Measurements from ENCODE around the gene TOLLIP. TPM values are rescaled to one million over a fixed set of nuclear protein-coding genes. Genes with fewer than 3 reads are reported as not detected.

The TOLLIP gene
- total and polyA plus RNA-seq, 5 donors = 32.6 to 53.6 (median 45.1) TPM

GRCh38 chr11:1293619-1294015 is 15.8 kb downstream of the TOLLIP start:
- intact Hi-C loops (cut with DNase I) = no loop called here
- peak; percentile 7 to 15 for ATAC-seq
- 84% methylated on average over 13 of the region's 13 CpGs for WGBS

GRCh38 chr11:1292644-1293618 is 16.5 kb downstream of the TOLLIP start:
- H3K4me1 ChIP-seq (ENCODE audit: control insufficient read depth, insufficient read depth, low read length) = peaks cover under 1% of the 10 kb centered on the region
- no peak overlapping the region for H3K27ac ChIP-seq (ENCODE audit: low read length)
- 79% methylated on average over 43 of the region's 43 CpGs for WGBS
- no peaks in the 10 kb centered on the region for H3K9me3 ChIP-seq (ENCODE audit: control insufficient read depth, low read length)
- H3K4me3 ChIP-seq (ENCODE audit: low read length) = no peak overlapping the region
- peak in 2 of 3 donors; percentile 32 to 38 for DNase-seq
- ATAC-seq = no peak
- H3K27me3 ChIP-seq (ENCODE audit: control insufficient read depth, insufficient read depth) = no peaks in the 10 kb centered on the region
- intact Hi-C loops (cut with DNase I) = no loop called here

More at GRCh38 chr11:1293619-1294015, 15.8 kb downstream of the TOLLIP start:
- no peaks in the 10 kb centered on the region for H3K27me3 ChIP-seq (ENCODE audit: control insufficient read depth, insufficient read depth)
- no peaks in the 10 kb centered on the region for H3K9me3 ChIP-seq (ENCODE audit: control insufficient read depth, low read length)
- H3K27ac ChIP-seq (ENCODE audit: low read length) = no peak overlapping the region
- peaks cover 3% of the 10 kb centered on the region for H3K4me1 ChIP-seq (ENCODE audit: control insufficient read depth, insufficient read depth, low read length)
- DNase-seq = peak in 2 of 3 donors; percentile 43 to 55
- H3K4me3 ChIP-seq (ENCODE audit: low read length) = no peak overlapping the region

GRCh38 chr11:1292018-1292643 is 17.3 kb downstream of the TOLLIP start:
- DNase-seq (peak in 1 of 3 donors; percentile 9), ATAC-seq (no peak)
- H3K4me3 ChIP-seq (ENCODE audit: low read length) = no peak overlapping the region
- WGBS = 90% methylated on average over 10 of the region's 10 CpGs
- no peaks in the 10 kb centered on the region for H3K9me3 ChIP-seq (ENCODE audit: control insufficient read depth, low read length)
- H3K4me1 ChIP-seq (ENCODE audit: control insufficient read depth, insufficient read depth, low read length) = no peaks in the 10 kb centered on the region
- intact Hi-C loops (cut with DNase I) = no loop called here
- H3K27me3 ChIP-seq (ENCODE audit: control insufficient read depth, insufficient read depth) = no peaks in the 10 kb centered on the region
- H3K27ac ChIP-seq (ENCODE audit: low read length) = no peak overlapping the region

DNA sequence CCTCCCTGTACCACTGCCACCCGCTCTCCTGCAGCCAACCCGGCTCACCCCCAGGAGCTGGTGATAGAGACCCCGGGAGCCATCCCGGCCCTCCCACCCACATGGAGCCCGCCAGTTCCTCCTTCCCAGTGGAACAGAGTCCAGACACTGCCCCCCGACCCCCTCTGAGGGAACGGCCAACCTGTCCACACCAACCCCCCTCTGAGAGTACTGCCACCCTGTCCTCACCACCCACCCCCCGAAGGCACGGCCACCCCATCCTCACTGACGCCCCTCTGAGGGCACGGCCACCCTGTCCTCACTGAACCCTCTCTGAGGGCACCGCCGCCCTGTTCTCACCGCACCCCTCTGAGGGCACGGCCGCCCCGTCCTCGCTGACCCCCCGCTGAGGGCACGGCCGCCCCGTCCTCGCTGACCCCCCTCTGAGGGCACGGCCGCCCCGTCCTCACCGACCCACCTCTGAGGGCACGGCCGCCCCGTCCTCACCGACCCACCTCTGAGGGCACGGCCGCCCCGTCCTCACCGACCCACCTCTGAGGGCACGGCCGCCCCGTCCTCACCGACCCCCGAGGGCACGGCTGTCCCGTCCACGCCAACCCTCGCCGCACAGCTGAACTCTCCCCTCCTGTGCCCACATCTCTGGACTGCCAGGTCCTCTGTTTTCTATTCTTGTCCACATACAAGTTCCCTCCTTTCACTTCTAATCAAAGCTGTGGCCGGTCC is 18.0 kb downstream of the TOLLIP start:
- no peak overlapping the region for H3K4me3 ChIP-seq (ENCODE audit: low read length)
- intact Hi-C loops (cut with DNase I) = no loop called here
- DNase-seq = peak in 2 of 3 donors; percentile 25 to 54
- WGBS = 94% methylated on average over 46 of the region's 46 CpGs
- no peak for ATAC-seq
- no peaks in the 10 kb centered on the region for H3K4me1 ChIP-seq (ENCODE audit: control insufficient read depth, insufficient read depth, low read length)
- H3K27ac ChIP-seq (ENCODE audit: low read length) = no peak overlapping the region
- H3K27me3 ChIP-seq (ENCODE audit: control insufficient read depth, insufficient read depth) = no peaks in the 10 kb centered on the region
- H3K9me3 ChIP-seq (ENCODE audit: control insufficient read depth, low read length) = no peaks in the 10 kb centered on the region

- DNase-seq = peak in 2 of 3 donors; percentile 36 to 37
- ATAC-seq = no peak
- WGBS = 93% methylated on average over 43 of the region's 43 CpGs
- no peak overlapping the region for H3K4me3 ChIP-seq (ENCODE audit: low read length)
- intact Hi-C loops (cut with DNase I) = no loop called here
- H3K27ac ChIP-seq (ENCODE audit: low read length) = no peak overlapping the region
- H3K27me3 ChIP-seq (ENCODE audit: control insufficient read depth, insufficient read depth) = no peaks in the 10 kb centered on the region
- H3K9me3 ChIP-seq (ENCODE audit: control insufficient read depth, low read length) = no peaks in the 10 kb centered on the region
- H3K4me1 ChIP-seq (ENCODE audit: control insufficient read depth, insufficient read depth, low read length) = no peaks in the 10 kb centered on the region
Observed at GRCh38 chr11:1290052-1291040, 19.1 kb downstream of the TOLLIP start.

- H3K27ac ChIP-seq (ENCODE audit: low read length) = no peak overlapping the region
- ATAC-seq (no peak), DNase-seq (peak in 2 of 3 donors; percentile 39 to 54)
- H3K9me3 ChIP-seq (ENCODE audit: control insufficient read depth, low read length) = no peaks in the 10 kb centered on the region
- H3K4me1 ChIP-seq (ENCODE audit: control insufficient read depth, insufficient read depth, low read length) = no peaks in the 10 kb centered on the region
- H3K27me3 ChIP-seq (ENCODE audit: control insufficient read depth, insufficient read depth) = no peaks in the 10 kb centered on the region
- 96% methylated on average over 33 of the region's 33 CpGs for WGBS
- no peak overlapping the region for H3K4me3 ChIP-seq (ENCODE audit: low read length)
- intact Hi-C loops (cut with DNase I) = loop anchor here in 1 of 4 donors (10.0 kb wide), 1 partner anchor 865 kb away; no protein-coding TSS in a partner anchor
Observed at GRCh38 chr11:1289211-1289935, 20.1 kb downstream of the TOLLIP start.

DNA sequence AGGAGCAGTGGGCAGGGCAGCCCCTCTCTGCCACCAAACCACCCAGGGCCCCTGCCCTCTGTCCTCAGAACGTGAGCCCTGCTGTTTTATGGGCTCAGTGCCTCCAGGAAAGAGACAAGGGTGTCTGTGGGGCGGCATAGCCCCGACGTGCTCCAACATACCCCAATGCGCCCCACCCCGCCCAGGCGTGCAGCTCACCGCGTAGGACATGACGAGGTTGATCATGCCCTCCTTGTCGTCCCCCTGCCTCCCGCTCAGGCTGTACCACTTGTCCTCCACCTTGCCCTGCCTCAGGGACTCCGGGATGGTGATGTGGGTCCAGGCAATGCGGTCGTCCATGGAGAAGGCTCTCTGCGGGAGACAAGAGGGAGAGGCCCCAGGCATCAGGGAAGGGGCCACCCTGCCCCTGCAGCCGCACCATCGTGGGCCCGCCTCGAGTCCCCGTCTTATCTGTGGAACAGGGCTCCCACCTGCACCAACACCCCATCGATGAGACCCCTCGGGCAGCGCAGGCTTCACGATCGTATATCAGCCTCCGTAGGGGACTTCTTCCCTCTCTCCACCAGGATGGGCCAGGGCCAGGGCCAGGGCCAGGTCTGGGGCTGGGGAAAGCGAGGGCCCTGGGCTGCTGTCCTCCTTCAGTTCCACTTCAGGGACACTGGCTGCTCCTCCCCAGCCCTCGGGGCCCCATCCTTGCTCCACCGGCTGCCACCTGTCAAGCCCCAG is 20.8 kb downstream of the TOLLIP start:
- 95% methylated on average over 30 of the region's 30 CpGs for WGBS
- peak in 2 of 3 donors; percentile 44 to 50 for DNase-seq
- ATAC-seq = no peak

DNA sequence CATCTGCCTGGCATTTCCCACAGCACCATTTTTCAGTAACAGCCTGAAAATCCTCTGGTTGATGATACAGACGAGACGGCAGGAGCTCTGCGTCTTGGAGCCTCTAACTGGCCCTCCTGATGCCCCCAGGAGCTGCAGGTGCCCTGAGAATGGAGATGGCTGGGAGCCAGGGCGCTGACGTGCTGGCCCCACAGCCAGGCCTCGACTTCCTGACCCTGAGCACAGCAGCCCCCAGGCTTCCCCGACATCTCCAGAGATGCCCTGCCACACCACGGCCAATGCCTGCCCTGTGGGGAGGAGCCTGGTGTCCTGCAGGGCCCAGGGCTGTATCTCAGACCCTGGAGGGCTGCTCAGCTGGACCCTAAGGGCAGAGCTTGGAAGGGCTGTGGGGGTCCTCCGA is 21.5 kb downstream of the TOLLIP start:
- Histone ChIP-seq H3K9me3 (ENCODE audit: control insufficient read depth, low read length) (no peaks in the 10 kb centered on the region), H3K4me1 (ENCODE audit: control insufficient read depth, insufficient read depth, low read length) (no peaks in the 10 kb centered on the region), H3K27me3 (ENCODE audit: control insufficient read depth, insufficient read depth) (no peaks in the 10 kb centered on the region), H3K27ac (ENCODE audit: low read length) (no peak overlapping the region), H3K4me3 (ENCODE audit: low read length) (no peak overlapping the region)
- DNase-seq (peak in 2 of 3 donors; percentile 22 to 41), ATAC-seq (no peak)
- intact Hi-C loops (cut with DNase I) = loop anchor here in 1 of 4 donors (10.0 kb wide), 1 partner anchor 863 kb away; no protein-coding TSS in a partner anchor
- WGBS = 94% methylated on average over 9 of the region's 9 CpGs

More for the DNA sequence above, 20.8 kb downstream of the TOLLIP start:
- Histone ChIP-seq H3K9me3 (ENCODE audit: control insufficient read depth, low read length) (no peaks in the 10 kb centered on the region), H3K4me1 (ENCODE audit: control insufficient read depth, insufficient read depth, low read length) (no peaks in the 10 kb centered on the region), H3K27me3 (ENCODE audit: control insufficient read depth, insufficient read depth) (no peaks in the 10 kb centered on the region), H3K27ac (ENCODE audit: low read length) (no peak overlapping the region), H3K4me3 (ENCODE audit: low read length) (no peak overlapping the region)
- intact Hi-C loops (cut with DNase I) = loop anchor here in 1 of 4 donors (10.0 kb wide), 1 partner anchor 864 kb away; no protein-coding TSS in a partner anchor

DNA sequence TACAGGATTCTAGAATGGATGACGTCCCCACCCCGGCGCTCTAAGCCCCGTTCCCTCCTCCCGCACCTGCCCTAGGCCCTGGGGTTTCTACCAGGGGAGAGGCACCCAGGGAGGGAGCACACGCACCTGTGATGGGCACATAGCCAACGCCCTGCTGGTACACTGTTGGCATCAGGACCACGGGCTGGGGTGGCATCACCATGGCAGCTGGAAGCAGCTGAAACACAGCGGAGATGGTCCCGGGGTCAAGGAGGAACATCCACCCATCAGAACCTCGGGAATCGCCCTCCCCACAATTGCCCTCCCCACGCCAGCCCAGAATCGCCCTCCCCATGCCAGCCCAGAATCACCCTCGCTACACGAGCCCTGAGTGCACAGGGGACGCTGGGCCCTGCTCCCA is 23.6 kb downstream of the TOLLIP start:
- ATAC-seq (no peak), DNase-seq (peak in 2 of 3 donors; percentile 37 to 51)
- Histone ChIP-seq H3K27ac (ENCODE audit: low read length) (no peak overlapping the region), H3K4me1 (ENCODE audit: control insufficient read depth, insufficient read depth, low read length) (no peaks in the 10 kb centered on the region), H3K27me3 (ENCODE audit: control insufficient read depth, insufficient read depth) (no peaks in the 10 kb centered on the region), H3K9me3 (ENCODE audit: control insufficient read depth, low read length) (no peaks in the 10 kb centered on the region), H3K4me3 (ENCODE audit: low read length) (no peak overlapping the region)
- 94% methylated on average over 17 of the region's 17 CpGs for WGBS
- intact Hi-C loops (cut with DNase I) = loop anchor here in 1 of 4 donors (10.0 kb wide), 1 partner anchor 861 kb away; no protein-coding TSS in a partner anchor
